HepG2 (cell line): ENCODE results near the gene AP3D1. TPM values are rescaled to one million over a fixed set of nuclear protein-coding genes. Genes with fewer than 3 reads are reported as not detected.
A peak's percentile ranks its signal among the peaks of the same experiment; 100 is the strongest.

Experiments
- AGO1 ChIP-seq: fragments of 200-400 bp; formaldehyde crosslinking; IDR thresholded peaks from 2 replicates; pipeline ENCODE4 v1.6.1; 2017; ENCODE audit warnings: mild to moderate bottlenecking, low read depth, low read length, moderate library complexity; ENCODE audit not compliant: poor library complexity, severe bottlenecking
- FUBP1 ChIP-seq: sonication (generic); formaldehyde crosslinking; IDR thresholded peaks from 2 replicates; pipeline ENCODE4 v1.5.1; 2020; ENCODE audit warnings: missing genetic modification reagents, mild to moderate bottlenecking, borderline replicate concordance
- GPBP1L1 ChIP-seq: sonication (generic); formaldehyde crosslinking; IDR thresholded peaks from 2 replicates; pipeline ENCODE4 v1.5.0; 2020; ENCODE audit warnings: mild to moderate bottlenecking, missing genetic modification reagents
- KAT2B ChIP-seq: fragments of 150-350 bp; IDR thresholded peaks from 2 replicates; pipeline ENCODE4 v1.6.1; 2014; ENCODE audit warnings: low read depth, low read length, borderline replicate concordance
- PAX8 ChIP-seq: sonication (generic); formaldehyde crosslinking; IDR thresholded peaks from 2 replicates; pipeline ENCODE4 v1.8.0; 2022; ENCODE audit warnings: mild to moderate bottlenecking, missing genetic modification reagents, borderline replicate concordance
- REPIN1 ChIP-seq: sonication (generic); formaldehyde crosslinking; IDR thresholded peaks from 2 replicates; pipeline ENCODE4 v1.8.0; 2022; ENCODE audit warnings: missing genetic modification reagents, low read depth, mild to moderate bottlenecking, borderline replicate concordance
- TRIM24 ChIP-seq: sonication (generic); formaldehyde crosslinking; IDR thresholded peaks from 2 replicates; pipeline ENCODE4 v1.8.0; 2022; ENCODE audit warnings: mild to moderate bottlenecking, missing genetic modification reagents
- ZBTB44 ChIP-seq: sonication (generic); formaldehyde crosslinking; IDR thresholded peaks from 2 replicates; pipeline ENCODE4 v1.4.0; 2020; ENCODE audit warnings: missing genetic modification reagents
- ZNF577 ChIP-seq: sonication (generic); formaldehyde crosslinking; IDR thresholded peaks from 2 replicates; pipeline ENCODE4 v1.4.0; 2020; ENCODE audit warnings: mild to moderate bottlenecking, low read depth, missing genetic modification reagents, borderline replicate concordance
- polyA plus RNA-seq, 8 experiments: library from polyadenylated mRNA; depleted of rRNA in 3 of 8; stranded (reverse) in 7 of 8; unstranded in 1 of 8; fragments of >200 nt; fragmentation: Illumina TruSeq in 4 of 8; extraction: Trizol in 4 of 8; gene quantifications; 2 replicates each; pipeline versions ENCODE4 v1.2.1 to v1.2.3, GENCODE V29; 2011 to 2016; ENCODE audit warnings: low read depth in 4 of 8, missing spikeins in 1 of 8, mixed read lengths in 1 of 8; ENCODE audit not compliant: insufficient read depth in 1 of 8
- total RNA-seq, 5 experiments: library from RNA; depleted of rRNA; stranded (reverse); fragments of >200 nt; fragmentation: Illumina TruSeq; extraction: Trizol; gene quantifications; 2 replicates each; pipeline ENCODE4 v1.2.3, GENCODE V29; 2016; ENCODE audit warnings: low read depth in 1 of 5
- TF ChIP-seq, protein P1 (sequence below), 2 experiments: sonication (generic) in 1 of 2; formaldehyde crosslinking in 1 of 2; IDR thresholded peaks; 2 replicates each; pipeline versions ENCODE4 v1.4.0 to v1.6.1; 2016 to 2020; ENCODE audit warnings: borderline replicate concordance in 1 of 2, low read depth in 1 of 2, mild to moderate bottlenecking in 1 of 2, missing genetic modification reagents in 1 of 2
- TF ChIP-seq, protein P2 (sequence below): sonication (generic); formaldehyde crosslinking; IDR thresholded peaks from 2 replicates; pipeline ENCODE4 v1.4.0; 2020; ENCODE audit warnings: missing genetic modification reagents

AP3D1 gene
- total and polyA plus RNA-seq, 2 of the 13 experiments (the other 11 are each of a cell fraction or from before 2014, with no cell fraction given) = 68.0 to 82.6 TPM

DNA sequence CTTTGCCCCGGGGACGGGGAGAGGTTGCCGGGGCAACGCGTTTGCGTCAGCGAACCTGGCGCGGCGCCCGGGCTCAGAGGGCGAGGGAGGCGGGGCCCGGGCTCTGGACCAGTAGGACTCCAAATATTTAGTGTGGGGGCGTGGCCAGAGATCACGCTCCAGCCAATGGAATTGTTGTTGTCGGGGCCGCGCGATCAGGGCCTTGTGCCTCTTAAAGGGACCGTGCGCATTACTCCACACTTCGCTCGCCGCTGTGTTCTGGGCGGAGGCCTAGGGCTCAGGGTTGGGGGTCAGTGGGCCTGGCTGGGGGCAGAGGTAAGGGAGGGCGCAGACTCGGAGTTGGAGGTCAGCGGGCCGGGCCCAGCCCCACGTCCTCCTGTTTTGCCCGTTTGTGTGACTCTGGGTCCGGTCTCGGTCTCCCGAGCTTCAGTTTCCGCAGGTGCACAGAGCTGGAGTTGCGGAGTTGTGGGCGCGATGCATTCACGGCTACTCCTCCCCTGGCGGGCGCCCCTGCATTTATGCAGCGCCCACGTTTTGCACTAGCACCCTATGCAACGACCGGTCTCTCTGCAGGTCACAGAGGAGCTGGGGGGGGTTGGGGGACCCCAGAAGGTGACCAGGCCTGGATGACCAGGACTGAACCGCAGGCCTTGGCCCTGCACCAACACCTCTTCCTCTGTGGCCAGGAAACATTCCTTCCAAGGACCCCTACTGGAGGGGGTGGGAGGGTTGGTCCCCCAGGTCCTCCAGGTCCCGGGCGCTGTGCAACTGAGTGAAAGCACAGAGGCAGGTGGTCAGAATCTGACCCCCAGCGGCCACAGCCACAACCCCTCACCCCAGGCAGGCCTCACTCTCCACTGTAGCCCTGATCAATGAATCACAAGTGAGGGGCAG lies 89.6 kb downstream of the AP3D1 start (continued):
- TF ChIP-seq, protein P1, sequence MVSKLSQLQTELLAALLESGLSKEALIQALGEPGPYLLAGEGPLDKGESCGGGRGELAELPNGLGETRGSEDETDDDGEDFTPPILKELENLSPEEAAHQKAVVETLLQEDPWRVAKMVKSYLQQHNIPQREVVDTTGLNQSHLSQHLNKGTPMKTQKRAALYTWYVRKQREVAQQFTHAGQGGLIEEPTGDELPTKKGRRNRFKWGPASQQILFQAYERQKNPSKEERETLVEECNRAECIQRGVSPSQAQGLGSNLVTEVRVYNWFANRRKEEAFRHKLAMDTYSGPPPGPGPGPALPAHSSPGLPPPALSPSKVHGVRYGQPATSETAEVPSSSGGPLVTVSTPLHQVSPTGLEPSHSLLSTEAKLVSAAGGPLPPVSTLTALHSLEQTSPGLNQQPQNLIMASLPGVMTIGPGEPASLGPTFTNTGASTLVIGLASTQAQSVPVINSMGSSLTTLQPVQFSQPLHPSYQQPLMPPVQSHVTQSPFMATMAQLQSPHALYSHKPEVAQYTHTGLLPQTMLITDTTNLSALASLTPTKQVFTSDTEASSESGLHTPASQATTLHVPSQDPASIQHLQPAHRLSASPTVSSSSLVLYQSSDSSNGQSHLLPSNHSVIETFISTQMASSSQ (IDR thresholded peaks at IDR 0.05; ENCODE audit: low read depth) = no peak
- TF ChIP-seq, protein P1 (CRISPR knock-in tag; IDR thresholded peaks at IDR 0.05; ENCODE audit: borderline replicate concordance) = 0 out of 2 replicates have a peak, but pooled peaks have one; percentile 29
- TF ChIP-seq ZBTB44 (CRISPR knock-in tag) (0 out of 2 replicates have a peak, but pooled peaks have one; percentile 48), KAT2B (no peak), REPIN1 (peak; percentile 67; the same call in 1 of the 2 replicates), AGO1 (peak; percentile 44), ZNF577 (no peak), PAX8 (CRISPR knock-in tag) (no peak), FUBP1 (CRISPR knock-in tag) (no peak), TRIM24 (CRISPR knock-in tag) (no peak), GPBP1L1 (CRISPR knock-in tag) (no peak)
- TF ChIP-seq, protein P2, sequence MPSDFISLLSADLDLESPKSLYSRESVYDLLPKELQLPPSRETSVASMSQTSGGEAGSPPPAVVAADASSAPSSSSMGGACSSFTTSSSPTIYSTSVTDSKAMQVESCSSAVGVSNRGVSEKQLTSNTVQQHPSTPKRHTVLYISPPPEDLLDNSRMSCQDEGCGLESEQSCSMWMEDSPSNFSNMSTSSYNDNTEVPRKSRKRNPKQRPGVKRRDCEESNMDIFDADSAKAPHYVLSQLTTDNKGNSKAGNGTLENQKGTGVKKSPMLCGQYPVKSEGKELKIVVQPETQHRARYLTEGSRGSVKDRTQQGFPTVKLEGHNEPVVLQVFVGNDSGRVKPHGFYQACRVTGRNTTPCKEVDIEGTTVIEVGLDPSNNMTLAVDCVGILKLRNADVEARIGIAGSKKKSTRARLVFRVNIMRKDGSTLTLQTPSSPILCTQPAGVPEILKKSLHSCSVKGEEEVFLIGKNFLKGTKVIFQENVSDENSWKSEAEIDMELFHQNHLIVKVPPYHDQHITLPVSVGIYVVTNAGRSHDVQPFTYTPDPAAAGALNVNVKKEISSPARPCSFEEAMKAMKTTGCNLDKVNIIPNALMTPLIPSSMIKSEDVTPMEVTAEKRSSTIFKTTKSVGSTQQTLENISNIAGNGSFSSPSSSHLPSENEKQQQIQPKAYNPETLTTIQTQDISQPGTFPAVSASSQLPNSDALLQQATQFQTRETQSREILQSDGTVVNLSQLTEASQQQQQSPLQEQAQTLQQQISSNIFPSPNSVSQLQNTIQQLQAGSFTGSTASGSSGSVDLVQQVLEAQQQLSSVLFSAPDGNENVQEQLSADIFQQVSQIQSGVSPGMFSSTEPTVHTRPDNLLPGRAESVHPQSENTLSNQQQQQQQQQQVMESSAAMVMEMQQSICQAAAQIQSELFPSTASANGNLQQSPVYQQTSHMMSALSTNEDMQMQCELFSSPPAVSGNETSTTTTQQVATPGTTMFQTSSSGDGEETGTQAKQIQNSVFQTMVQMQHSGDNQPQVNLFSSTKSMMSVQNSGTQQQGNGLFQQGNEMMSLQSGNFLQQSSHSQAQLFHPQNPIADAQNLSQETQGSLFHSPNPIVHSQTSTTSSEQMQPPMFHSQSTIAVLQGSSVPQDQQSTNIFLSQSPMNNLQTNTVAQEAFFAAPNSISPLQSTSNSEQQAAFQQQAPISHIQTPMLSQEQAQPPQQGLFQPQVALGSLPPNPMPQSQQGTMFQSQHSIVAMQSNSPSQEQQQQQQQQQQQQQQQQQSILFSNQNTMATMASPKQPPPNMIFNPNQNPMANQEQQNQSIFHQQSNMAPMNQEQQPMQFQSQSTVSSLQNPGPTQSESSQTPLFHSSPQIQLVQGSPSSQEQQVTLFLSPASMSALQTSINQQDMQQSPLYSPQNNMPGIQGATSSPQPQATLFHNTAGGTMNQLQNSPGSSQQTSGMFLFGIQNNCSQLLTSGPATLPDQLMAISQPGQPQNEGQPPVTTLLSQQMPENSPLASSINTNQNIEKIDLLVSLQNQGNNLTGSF (CRISPR knock-in tag) = no peak
